Measurements from ENCODE around the gene NDP.

- TF ChIP-seq CTCF (IDR thresholded peaks at IDR 0.05; ENCODE audit: insufficient read depth, low read depth, low read length) (no peak), EZH2 (IDR thresholded peaks at IDR 0.05; ENCODE audit: insufficient read depth, low read length) (no peak)
Measured at GRCh38 chrX:43985511-43985910, 12.3 kb upstream of the NDP start.
